PC-9 (cell line): Measurements from ENCODE around the gene SLC10A7. TPM values are rescaled to one million over a fixed set of nuclear protein-coding genes. Genes with fewer than 3 reads are reported as not detected.

Experiments
- BruUV-seq: library from RNA; stranded (reverse); fragments of 400-500 nt; replicated peaks from 2 replicates; lab custom pipeline; 2021; lab: Mats Ljungman, UMichigan
- CTCF ChIA-PET: fragments of 300-600 bp; sonication (Branson Sonifier 250); formaldehyde crosslinking; loops from one replicate; lab custom pipeline; 2022; ENCODE audit warnings: antibody characterized with exemption; lab: Charles Lee
- POLR2A ChIA-PET: fragments of 300-600 bp; sonication (Branson Sonifier 250); formaldehyde crosslinking; loops from one replicate; lab custom pipeline; 2022; ENCODE audit warnings: antibody characterized with exemption; ENCODE audit not compliant: unreplicated experiment; lab: Charles Lee
- DNase-seq, 2 experiments: peaks; one replicate each; pipeline versions ENCODE4 v3.0.0 to v3.0.0-alpha.2; 2015 to 2022; ENCODE audit warnings: mixed read lengths in 1 of 2
- H2AFZ ChIP-seq: fragments of 200-600 bp; sonication (generic); 2 replicates; pipeline ENCODE4 v1.8.1; 2017; ENCODE audit warnings: antibody characterized with exemption
- H3F3A ChIP-seq: fragments of 200-600 bp; sonication (generic); 2 replicates; pipeline ENCODE4 v1.8.1; 2017; ENCODE audit warnings: antibody characterized with exemption, mild to moderate bottlenecking, low read depth; ENCODE audit not compliant: insufficient read depth
- H3K27ac ChIP-seq: fragments of 200-600 bp; sonication (generic); 2 replicates; pipeline ENCODE4 v1.6.1; 2016; ENCODE audit warnings: mixed run types
- H3K27me3 ChIP-seq: fragments of 200-600 bp; sonication (generic); 2 replicates; pipeline ENCODE4 v1.6.1; 2016; ENCODE audit warnings: low read depth, mixed run types; ENCODE audit not compliant: insufficient read depth
- H3K36me3 ChIP-seq: fragments of 200-600 bp; sonication (generic); 2 replicates; pipeline ENCODE4 v1.6.1; 2016; ENCODE audit warnings: low read depth, mixed run types
- H3K4me1 ChIP-seq: fragments of 200-600 bp; sonication (generic); replicated peaks from 2 replicates; pipeline ENCODE4 v1.6.1; 2016; ENCODE audit warnings: mixed run types; ENCODE audit not compliant: insufficient read depth
- H3K4me2 ChIP-seq: fragments of 200-600 bp; sonication (generic); 2 replicates; pipeline ENCODE4 v1.6.1; 2017; ENCODE audit warnings: mixed run types
- H3K4me3 ChIP-seq: fragments of 200-600 bp; sonication (generic); 2 replicates; pipeline ENCODE4 v1.6.1; 2016; ENCODE audit warnings: mixed run types
- H3K79me2 ChIP-seq: fragments of 200-600 bp; sonication (generic); 2 replicates; pipeline ENCODE4 v1.6.1; 2017; ENCODE audit warnings: low read depth, mixed run types
- H3K9me2 ChIP-seq: fragments of 200-600 bp; sonication (generic); 2 replicates; pipeline ENCODE4 v1.8.1; 2017; ENCODE audit warnings: mild to moderate bottlenecking; ENCODE audit not compliant: insufficient read depth
- H3K9me3 ChIP-seq: fragments of 200-600 bp; sonication (generic); 2 replicates; pipeline ENCODE4 v1.8.1; 2016; ENCODE audit warnings: low read depth; ENCODE audit not compliant: insufficient read depth
- H4K20me1 ChIP-seq: fragments of 200-600 bp; sonication (generic); 2 replicates; pipeline ENCODE4 v1.8.1; 2017; ENCODE audit not compliant: insufficient read depth
- EZH2 ChIP-seq: fragments of 200-600 bp; sonication (generic); IDR thresholded peaks from 2 replicates; pipeline ENCODE4 v1.8.0; 2017; ENCODE audit warnings: antibody characterized with exemption, low read depth
- intact Hi-C: fragments of 100-400 bp; cut with micrococcal nuclease; formaldehyde crosslinking; loops from one replicate; pipeline ENCODE4 v1.10.0; 2022; ENCODE audit not compliant: unreplicated experiment
- total RNA-seq: library from RNA; stranded (reverse); gene quantifications from 2 replicates; pipeline ENCODE4 v1.2.3, GENCODE V29; 2021
- TF ChIP-seq, protein P1 (sequence below): fragments of 200-600 bp; sonication (generic); conservative IDR thresholded peaks from 2 replicates; pipeline ENCODE4 v1.6.1; 2017; ENCODE audit warnings: mixed run types, antibody characterized with exemption, mild to moderate bottlenecking, moderate library complexity

Gene SLC10A7
- total RNA-seq, 1 experiment from 2014 or later = 11.4 TPM

DNA sequence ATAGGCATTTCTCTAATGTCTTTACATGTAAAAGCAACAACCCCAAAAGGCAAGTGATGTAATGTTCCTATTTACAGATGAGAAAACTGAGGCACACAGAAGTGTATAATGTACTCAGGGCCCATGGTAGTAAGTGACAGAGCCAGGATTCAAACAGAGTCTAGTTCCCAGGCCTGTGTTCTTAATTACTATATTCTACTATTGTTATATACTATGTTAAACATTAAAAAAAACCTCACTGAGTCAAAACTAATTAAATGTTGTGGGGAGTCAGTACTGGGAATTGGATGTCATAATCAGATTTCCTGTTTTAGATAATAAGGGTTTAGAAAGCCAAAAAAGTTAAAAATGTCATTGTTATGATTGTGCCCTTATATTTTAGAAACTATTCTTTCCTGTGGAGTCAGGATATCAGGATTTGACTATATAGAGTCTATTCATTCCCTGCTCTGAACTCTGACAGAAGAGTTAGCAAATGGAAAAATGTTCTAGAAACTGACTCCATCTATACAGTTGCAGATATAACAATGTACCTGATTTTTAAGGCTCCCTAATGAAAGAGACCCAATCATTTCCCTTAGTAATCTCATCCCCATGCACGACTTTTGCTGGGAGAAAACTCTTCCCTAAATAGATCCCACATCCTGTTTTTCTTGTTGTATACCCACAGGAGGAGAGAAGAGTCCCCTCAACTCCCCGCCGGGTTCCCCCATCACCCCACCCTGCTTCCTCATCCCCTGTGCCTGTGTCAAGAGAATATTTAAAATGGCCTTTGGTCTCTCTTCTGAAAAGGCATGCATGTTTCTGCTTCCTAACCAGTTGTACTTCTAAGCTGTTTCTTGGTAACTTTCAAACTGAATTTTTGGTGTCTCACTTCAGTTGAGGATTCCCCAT is 237.7 kb downstream of the SLC10A7 start:
- no peaks in the 10 kb centered on the region for H3K36me3 ChIP-seq
- intact Hi-C loops = no loop called here

DNA sequence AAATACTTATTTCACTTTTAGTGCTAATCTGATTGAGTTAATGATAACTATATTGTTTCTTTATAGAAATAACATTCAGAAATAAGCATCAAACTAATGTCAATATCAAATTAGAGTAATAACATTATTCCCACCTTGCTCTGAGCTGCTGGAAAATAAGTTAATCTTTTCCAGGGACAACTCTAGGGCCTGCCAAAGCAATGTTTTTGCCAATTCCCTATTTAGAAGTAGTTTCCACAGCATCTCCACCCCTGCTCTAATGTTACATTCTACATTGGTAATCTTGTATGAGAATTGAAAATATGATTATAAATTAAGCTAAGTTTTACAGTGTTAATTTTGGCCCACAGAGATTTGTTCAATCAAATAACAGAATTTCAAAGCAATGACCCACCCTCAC is 239.1 kb downstream of the SLC10A7 start:
- no peaks in the 10 kb centered on the region for H3K79me2 ChIP-seq
- H3K9me3 ChIP-seq = no peaks in the 10 kb centered on the region
- no peaks in the 10 kb centered on the region for H3F3A ChIP-seq
- no TSS peak for BruUV-seq
- DNase-seq = no peak
- H3K36me3 ChIP-seq = no peaks in the 10 kb centered on the region
- H4K20me1 ChIP-seq = no peaks in the 10 kb centered on the region
- CTCF ChIA-PET = no interaction called here
- TF ChIP-seq, protein P1, sequence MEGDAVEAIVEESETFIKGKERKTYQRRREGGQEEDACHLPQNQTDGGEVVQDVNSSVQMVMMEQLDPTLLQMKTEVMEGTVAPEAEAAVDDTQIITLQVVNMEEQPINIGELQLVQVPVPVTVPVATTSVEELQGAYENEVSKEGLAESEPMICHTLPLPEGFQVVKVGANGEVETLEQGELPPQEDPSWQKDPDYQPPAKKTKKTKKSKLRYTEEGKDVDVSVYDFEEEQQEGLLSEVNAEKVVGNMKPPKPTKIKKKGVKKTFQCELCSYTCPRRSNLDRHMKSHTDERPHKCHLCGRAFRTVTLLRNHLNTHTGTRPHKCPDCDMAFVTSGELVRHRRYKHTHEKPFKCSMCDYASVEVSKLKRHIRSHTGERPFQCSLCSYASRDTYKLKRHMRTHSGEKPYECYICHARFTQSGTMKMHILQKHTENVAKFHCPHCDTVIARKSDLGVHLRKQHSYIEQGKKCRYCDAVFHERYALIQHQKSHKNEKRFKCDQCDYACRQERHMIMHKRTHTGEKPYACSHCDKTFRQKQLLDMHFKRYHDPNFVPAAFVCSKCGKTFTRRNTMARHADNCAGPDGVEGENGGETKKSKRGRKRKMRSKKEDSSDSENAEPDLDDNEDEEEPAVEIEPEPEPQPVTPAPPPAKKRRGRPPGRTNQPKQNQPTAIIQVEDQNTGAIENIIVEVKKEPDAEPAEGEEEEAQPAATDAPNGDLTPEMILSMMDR = no peak
- no peak for TF ChIP-seq EZH2
- H3K4me1 ChIP-seq = no peaks in the 10 kb centered on the region
- no peak overlapping the region for H3K27ac ChIP-seq
- no peak overlapping the region for H3K4me2 ChIP-seq
- POLR2A ChIA-PET = no interaction called here
- no peaks in the 10 kb centered on the region for H3K27me3 ChIP-seq
- intact Hi-C loops = no loop called here
- no peak overlapping the region for H2AFZ ChIP-seq
- no peak overlapping the region for H3K4me3 ChIP-seq
- no peaks in the 10 kb centered on the region for H3K9me2 ChIP-seq

More for the DNA sequence above, 237.7 kb downstream of the SLC10A7 start:
- Histone ChIP-seq H3K4me2 (no peak overlapping the region), H3K27me3 (no peaks in the 10 kb centered on the region), H3K79me2 (no peaks in the 10 kb centered on the region), H3F3A (no peaks in the 10 kb centered on the region), H2AFZ (no peak overlapping the region), H3K9me2 (no peaks in the 10 kb centered on the region), H3K9me3 (no peaks in the 10 kb centered on the region), H3K4me1 (no peaks in the 10 kb centered on the region), H4K20me1 (no peaks in the 10 kb centered on the region), H3K27ac (no peak overlapping the region), H3K4me3 (no peak overlapping the region)
- TF ChIP-seq, protein P1 = no peak
- TF ChIP-seq EZH2 = no peak
- DNase-seq = no peak
- BruUV-seq = no TSS peak
- ChIA-PET CTCF (no interaction called here), POLR2A (no interaction called here)

DNA sequence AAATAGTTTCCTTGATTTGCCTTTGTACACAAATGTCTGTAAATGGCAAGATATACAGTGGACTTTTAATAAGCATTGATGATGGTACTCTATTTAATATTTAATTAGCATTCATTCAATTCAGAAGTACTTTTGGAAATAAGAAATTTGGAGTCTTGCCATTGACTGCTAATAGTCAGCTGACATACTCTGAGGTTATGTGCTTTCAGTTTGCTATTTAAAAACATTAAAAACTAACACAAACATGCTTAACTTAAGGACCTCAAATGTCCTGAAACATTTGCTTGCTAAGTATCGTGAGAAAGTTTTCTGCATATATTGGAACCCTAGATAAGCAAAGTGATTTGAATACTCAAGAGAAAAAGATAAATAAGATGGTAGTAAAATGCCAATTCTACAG is 242.8 kb downstream of the SLC10A7 start:
- ChIA-PET CTCF (no interaction called here), POLR2A (interaction anchor here (0.6 kb wide), 1 partner anchor 847 kb away, joined by 7 read pairs; no protein-coding TSS in a partner anchor)
- BruUV-seq = no TSS peak
- Histone ChIP-seq H3K4me2 (no peak overlapping the region), H3K9me2 (no peaks in the 10 kb centered on the region), H3K27ac (no peak overlapping the region), H3K4me3 (no peak overlapping the region), H3K36me3 (no peaks in the 10 kb centered on the region), H3K27me3 (no peaks in the 10 kb centered on the region), H3K79me2 (no peaks in the 10 kb centered on the region), H3K4me1 (no peaks in the 10 kb centered on the region), H2AFZ (no peak overlapping the region), H4K20me1 (no peaks in the 10 kb centered on the region), H3K9me3 (no peaks in the 10 kb centered on the region), H3F3A (no peaks in the 10 kb centered on the region)
- TF ChIP-seq EZH2 = no peak
- TF ChIP-seq, protein P1 = no peak
- no peak for DNase-seq
- intact Hi-C loops = no loop called here
